Measurements from ENCODE around the gene CDADC1.
"Not testable (repeated sequence)": the region's sequence is repeated elsewhere in the genome, so short reads cannot be mapped to it uniquely, and the experiment has no call there.

The CDADC1 gene

DNA sequence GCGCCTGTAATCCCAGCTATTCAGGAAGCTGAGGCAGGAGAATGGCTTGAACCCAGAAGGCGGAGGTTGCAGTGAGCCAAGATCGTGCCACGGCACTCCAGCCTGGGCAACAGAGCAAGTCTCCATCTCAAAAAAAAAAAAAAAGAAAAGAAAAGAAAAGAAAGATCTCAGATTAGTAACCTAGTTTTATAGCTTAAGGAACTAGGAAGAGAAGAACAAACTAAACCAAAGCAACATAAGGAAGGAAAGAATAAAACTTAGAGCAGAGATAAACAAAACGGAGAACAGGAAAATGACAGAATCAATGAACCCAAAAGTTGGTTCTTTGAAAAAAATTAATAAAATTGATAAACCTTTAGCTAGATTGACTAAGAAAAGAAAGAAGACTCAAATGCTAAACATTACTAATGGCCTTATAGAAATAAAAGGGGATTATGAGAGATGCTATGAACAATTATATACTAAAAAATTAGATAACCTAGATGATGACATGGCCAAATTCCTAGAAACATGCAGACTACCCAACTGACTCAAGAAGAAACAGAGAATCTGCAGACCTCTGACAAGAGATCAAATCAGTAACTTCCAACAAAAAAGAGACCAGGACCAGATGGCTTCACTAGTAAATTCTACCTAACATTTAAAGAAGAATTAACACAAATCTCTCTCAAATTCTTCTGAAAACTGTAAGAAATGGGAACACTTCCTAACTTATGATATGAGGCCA lies 68.2 kb downstream of the CDADC1 start:
- DNase-seq (ENCODE audit: low read depth in 2 of 2) = no peak

DNA sequence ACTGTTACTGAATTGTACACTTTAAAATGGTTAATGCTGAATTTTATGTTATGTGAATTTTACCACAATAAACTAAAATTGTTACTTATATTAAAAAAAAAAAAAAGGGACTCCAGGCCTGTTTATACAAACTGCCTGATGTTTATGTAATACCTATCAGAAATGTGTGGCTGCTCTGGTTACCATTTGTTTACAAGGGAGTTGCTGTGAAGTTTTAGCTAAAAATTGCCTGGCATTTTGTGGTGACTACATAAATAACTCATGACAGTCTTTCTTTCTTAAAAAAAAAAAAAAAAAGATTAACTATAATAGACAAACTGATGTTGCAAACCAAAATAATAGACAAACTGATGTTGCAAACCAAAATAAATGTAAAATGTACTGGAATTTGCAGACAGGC lies 71.8 kb downstream of the CDADC1 start:
- DNase-seq (ENCODE audit: low read depth in 2 of 2) = no peak

DNA sequence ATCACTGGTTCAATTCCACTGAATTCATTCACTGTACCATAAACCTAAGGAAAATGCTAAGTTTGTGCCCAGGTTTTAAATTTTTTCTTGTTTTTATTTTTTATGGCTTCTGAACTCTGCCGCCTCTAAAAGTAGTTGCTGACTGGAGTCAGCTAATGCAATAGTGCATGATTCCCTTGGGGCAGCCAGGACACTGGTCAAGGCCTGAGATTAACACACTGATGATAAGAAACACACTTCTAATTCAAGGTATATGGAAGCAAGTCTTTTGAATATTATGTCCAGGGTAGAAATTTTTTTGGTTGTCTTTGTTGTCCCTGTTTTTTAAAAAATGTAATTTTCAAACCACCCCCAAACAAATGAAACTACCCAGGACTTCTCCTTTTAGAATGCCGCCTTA lies 72.2 kb downstream of the CDADC1 start:
- no peak for DNase-seq (ENCODE audit: low read depth in 2 of 2)

GRCh38 chr13:49320975-49321374 lies 73.2 kb downstream of the CDADC1 start:
- no peak for DNase-seq (ENCODE audit: low read depth in 2 of 2)

- DNase-seq (ENCODE audit: low read depth in 2 of 2) = no peak
These were observed 75.0 kb downstream of the CDADC1 start for GRCh38 chr13:49322702-49323101.

DNA sequence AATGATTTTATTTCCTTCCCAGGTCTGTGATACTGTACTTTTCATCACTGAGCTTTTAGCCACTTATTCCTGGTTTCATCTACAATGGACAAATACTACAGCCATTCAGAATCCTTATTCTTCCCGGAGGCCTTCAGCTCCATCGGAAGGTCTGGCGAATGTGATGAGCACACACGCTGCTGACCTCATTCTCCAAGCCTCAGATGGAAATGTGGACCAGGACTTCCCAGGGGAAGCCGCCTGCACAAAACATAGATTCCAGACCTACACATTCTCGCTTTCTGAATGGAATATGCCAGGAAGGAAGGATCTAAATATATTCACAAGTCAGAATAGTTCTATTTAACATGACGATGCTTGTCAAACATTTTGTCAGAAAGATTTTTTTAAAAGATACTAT lies 75.6 kb downstream of the CDADC1 start:
- no peak for DNase-seq (ENCODE audit: low read depth in 2 of 2)

DNA sequence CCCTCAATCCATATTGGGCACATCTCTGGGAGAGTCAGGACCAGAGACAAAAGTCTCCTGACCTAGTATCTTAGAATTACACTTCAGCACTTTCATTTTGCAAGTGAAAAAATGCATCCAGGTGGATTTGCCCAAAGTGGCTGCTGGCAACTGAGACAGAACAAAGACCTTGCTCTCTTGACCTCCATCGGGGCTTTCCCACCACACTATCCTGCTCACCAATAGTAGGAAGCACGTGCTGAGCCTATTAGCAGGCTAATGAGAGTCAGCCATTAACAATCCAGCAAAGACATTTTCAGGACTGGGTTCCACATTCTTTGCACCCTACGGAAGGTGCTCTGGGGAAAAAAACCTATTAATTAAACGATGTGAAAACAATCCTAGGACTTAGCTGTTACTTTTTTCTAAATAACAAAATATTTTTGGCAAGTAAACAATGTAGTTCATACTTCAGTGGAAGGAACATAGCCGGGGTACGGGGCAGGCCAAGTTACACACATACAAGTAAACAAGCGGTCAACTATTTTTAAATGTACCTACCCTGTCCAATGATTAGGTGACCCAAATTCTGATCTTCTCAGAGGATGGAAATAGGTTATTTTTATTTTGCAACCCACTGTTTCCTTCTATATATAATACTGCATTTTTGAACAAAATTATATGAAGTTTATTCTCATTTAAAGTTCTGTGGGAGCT lies 78.6 kb downstream of the CDADC1 start:
- DNase-seq (ENCODE audit: low read depth in 2 of 2) = no peak

DNA sequence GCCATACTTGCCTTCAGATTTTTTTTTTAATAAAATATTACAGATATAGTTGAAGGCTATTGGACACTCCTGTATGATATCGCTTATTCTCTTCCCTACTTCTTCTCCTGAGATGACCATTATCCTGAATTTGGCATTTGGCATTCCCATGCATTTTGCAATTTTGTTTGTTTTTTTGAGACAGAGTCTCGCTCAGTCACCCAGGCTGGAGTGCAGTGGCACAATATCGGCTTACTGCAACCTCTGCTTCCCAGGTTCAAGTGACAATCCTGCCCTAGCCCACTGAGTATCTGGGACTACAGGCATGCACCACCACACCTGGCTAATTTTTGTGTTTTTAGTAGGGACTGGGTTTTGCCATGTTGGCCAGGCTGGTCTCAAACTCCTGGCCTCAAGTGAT lies 79.4 kb downstream of the CDADC1 start:
- not testable (repeated sequence) for DNase-seq (ENCODE audit: low read depth in 2 of 2)

- no peak for DNase-seq (ENCODE audit: low read depth in 2 of 2)
These were observed 82.3 kb downstream of the CDADC1 start for GRCh38 chr13:49329831-49330545.

GRCh38 chr13:49330546-49330864 lies 82.8 kb downstream of the CDADC1 start:
- DNase-seq (ENCODE audit: low read depth in 2 of 2) = no peak

GRCh38 chr13:49336655-49337054 lies 88.9 kb downstream of the CDADC1 start:
- no peak for DNase-seq (ENCODE audit: low read depth in 2 of 2)

DNA sequence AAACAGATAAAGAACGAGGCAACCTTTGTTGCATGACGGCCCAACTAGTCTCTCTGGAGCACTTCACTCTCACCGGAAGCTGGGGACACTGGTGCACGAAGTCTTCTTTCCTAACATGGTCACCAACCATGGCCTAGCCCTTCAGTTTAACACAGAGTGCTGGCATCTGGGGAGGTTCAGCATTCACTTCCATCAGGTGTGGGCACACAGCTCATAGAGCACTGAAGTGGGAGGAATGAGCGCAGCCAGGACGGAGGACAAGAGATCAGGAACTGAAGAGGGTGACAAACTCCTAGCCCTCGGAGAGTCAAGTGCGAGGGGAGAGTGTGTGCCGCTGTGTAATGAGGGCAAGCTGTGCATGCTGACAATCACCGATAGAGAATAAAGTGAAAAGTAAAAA lies 92.4 kb downstream of the CDADC1 start:
- no peak for DNase-seq (ENCODE audit: low read depth in 2 of 2)

GRCh38 chr13:49341517-49341916 lies 93.8 kb downstream of the CDADC1 start:
- DNase-seq (ENCODE audit: low read depth in 2 of 2) = no peak

DNA sequence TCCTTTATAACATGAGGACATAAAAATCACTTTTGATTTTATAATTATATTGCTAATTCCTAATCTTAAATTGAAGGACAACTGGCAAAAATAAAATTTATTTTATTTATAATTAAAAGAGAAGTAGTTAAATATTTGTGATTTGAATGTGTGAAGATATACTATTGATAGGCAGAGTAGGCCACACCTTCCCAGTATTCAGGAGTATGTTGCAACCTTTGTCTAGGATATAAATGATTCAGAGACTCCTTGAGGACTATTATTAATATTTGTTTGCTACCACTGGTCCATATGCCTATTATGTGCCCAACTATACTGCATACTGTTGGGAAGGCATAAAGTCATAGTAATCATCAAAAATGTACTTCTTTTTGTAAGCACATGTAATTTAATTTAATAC lies 94.2 kb downstream of the CDADC1 start:
- DNase-seq (ENCODE audit: low read depth in 2 of 2) = no peak

DNA sequence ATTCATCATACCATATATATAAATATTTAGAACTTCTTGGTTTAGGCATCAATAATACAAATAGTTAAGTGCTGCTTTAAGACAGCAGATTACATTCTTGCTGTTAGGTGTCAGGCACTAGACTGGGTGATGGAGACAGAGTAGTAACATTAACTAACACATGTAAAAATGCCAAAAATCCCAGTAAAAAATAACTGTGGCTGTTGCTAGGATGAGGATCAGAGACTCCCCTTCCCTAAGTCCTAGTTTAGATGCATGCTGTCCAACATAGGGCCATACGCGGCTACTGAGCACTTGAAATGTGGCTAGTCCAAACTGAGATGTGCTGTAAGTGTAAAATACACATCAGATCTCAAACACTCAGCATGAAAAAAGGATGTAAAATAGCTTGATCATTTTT lies 94.7 kb downstream of the CDADC1 start:
- DNase-seq (ENCODE audit: low read depth in 2 of 2) = no peak

Data from activated CD4-positive, alpha-beta T cell treated with anti-CD3 and anti-CD28 coated beads for 24 hours (primary cell).